Stimulated activated CD4-positive, alpha-beta T cell treated with anti-CD3 and anti-CD28 coated beads, Interleukin-2, amount 100 ng/mL, for 48 hours (primary cell): ENCODE data around the gene ZDHHC16.
A peak's percentile ranks its signal among the peaks of the same experiment; 100 is the strongest.
"Not testable (repeated sequence)": the region's sequence is repeated elsewhere in the genome, so short reads cannot be mapped to it uniquely, and the experiment has no call there.

ENCODE experiments used
- DNase-seq, 2 donors: peaks; one replicate each; pipeline ENCODE4 v3.0.0-alpha.2; 2020

ZDHHC16 gene

DNA sequence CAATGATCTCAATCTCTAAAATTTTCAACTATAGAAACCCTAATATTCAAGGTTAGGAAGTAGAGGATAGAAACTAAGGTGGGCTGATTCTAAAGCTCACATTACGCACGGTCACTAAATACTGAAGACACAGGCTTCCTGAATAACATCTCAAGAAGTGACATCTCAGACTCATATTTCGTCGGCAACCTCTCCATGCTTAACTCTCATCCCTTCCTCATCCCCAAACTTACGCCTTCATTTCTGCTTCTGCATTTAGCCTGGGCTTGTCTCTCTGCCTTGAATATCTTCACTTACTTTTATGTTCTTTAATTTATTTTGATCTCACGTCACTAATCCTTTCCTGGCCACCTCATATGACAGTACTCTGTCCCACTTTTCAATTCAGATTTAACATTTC is 10.8 kb upstream of the ZDHHC16 start:
- DNase-seq: no peak

DNA sequence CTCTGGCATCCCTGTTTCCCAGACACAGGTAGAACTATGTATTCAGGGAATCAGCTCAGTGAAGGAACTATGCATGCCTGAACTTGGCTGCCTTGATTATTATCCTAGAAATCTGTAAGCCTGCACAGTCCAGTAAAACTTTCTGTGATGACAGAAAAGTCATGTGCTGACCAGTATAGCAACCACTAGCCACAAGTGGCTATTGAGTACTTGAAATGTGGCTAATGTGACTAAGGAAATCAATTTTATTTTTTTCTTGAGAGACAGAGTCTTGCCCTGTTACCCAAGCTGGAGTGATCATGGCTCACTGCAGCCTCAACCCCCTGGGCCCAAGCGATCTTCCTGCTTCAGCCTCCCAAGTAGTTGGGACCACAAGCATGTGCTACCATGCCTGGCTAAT is 3.7 kb upstream of the ZDHHC16 start:
- DNase-seq: no peak

DNA sequence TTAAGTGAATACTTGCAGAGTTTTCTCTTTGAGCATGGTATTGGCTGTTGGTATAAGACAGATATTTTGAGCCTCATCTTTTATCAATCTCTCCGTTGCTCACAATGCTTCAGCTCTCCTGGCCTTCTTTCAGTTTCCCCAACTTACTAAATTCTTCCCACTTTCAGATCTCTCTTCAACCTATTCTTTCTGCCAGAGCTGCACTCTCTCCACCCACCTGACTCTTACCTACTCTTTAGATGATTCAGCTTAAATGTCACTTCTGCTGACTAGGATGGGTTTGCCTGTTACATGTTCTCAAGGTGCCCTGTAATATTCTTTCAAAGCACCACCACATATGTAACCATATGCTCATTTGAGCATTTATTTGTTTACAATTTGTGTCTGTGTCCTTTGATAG is 1.8 kb upstream of the ZDHHC16 start:
- no peak for DNase-seq

DNA sequence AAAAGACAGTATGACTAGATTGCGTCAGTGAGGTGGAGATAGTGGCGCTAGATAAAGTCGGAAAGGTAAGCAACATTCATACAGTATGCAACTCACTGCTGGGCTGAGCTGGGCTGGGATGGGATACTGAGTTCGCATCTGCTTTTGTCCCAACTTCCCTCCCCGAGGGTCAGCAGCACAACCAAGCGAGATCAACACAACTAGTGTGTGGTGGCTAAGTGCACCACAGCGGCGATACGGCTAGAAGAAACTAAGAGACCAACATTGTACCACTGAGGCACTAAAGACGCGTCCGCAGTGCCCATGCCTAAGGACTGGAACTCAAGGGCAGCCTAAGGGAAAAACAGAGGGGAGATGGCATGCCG is 636 bp upstream of the ZDHHC16 start:
- DNase-seq: no peak

GRCh38 chr10:97450828-97451227 is 4.9 kb downstream of the ZDHHC16 start:
- DNase-seq: no peak

- DNase-seq: no peak
Measured at GRCh38 chr10:97451605-97452004, 5.6 kb downstream of the ZDHHC16 start.

- DNase-seq: no peak
Measured at GRCh38 chr10:97452352-97452751, 6.4 kb downstream of the ZDHHC16 start.

DNA sequence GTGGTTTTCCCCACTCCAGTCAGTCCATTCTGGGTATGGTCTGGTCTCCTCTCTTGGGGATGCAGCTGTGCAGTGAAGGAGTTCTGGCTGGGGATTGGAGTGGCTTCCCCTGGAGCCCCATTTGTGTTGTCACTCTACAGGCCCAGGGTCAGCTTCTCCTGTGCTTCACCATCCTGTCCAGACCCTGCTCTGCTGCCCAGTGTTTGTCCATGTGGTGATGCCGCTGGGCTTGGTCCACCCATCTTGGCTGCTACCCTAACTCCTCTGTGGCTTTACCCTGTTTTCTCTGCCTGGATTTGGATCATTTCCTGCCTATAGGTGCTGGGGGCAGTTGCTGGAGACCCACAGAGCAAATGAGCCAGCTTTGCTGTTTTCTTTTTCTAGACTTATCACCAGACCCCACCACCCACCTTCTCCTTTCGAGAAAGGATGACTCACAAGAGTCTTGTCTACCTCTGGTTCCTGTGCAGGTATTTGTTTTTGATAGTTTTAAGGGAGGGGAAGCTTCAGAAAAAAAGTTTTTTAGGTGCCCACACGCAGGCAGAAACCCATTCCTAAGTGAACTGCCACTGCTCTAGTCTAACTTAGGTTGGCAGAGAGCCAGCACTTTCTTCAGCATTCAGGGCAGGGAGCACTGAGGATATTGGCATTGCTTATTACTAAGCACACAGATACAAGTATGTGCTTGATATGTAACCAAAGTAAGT is 8.5 kb downstream of the ZDHHC16 start:
- no peak for DNase-seq

DNA sequence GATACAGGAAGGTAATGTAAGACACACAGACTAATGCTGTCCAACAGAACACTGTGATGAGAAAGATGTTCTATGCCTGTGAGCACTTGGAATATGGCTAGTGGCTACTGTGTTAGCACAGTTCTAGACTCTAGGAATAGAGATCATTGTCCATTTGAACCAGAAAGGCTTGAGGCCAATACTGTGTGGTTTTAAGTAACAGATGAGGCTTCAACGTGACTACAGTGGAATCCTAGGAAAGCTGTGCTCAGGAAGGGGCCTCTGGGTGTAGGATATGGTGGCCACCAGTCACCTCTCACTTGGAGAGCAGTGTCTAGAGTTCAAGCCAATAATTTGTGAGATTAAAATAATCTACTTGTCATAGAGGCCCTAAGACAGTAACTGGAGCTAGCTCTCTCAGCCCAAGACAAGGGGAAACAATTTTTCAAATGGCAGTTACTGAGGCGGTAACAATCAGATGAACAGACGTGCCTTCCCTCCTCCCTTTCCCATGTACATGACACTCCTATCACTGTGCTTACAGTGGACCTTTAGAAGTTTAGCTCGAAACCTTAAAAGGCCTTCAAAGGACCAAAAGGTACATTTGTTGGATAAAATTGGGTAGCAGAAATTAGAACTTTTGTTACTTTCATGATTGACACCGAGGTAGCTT is 10.2 kb downstream of the ZDHHC16 start:
- DNase-seq: no peak

GRCh38 chr10:97456686-97457065 is 10.7 kb downstream of the ZDHHC16 start:
- DNase-seq: no peak

DNA sequence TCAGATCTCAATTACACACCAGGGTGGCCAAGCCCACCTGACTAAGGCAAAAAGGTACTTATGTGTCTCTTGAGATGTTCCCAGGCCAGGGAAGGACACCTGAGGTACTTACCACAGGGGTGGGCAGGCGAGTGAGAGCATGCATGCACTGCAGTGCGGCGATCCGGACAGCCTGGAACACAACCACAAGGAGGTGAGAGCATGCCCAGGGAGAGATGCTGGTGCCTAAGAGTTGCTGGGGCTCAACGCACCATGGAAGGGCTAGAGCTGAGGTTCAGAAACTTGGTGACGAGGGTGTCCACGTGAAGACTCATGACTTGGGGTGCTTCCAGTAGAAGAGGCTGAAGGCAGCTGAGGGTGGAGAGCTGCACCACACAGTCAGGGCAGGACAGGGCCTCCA is 13.1 kb downstream of the ZDHHC16 start:
- DNase-seq: no peak

DNA sequence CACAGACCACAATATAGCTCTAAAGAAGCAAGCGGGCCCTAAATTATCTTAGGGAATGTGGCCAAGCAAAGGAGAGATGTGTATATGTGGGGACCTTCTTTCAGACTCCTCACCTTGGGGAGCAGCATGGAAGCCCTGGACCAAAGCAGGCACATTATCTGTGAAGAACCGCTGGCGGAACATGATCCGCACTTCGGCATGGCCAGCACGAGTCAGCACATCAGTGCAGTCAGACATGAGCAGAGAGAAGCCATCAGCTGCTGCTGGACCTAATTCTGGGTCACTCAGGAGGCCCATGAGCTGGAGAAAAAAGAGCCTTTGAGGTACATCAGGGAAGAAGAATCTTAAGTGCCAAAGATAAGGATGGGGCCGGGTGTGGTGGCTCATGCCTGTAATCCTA is 14.0 kb downstream of the ZDHHC16 start:
- no peak for DNase-seq

DNA sequence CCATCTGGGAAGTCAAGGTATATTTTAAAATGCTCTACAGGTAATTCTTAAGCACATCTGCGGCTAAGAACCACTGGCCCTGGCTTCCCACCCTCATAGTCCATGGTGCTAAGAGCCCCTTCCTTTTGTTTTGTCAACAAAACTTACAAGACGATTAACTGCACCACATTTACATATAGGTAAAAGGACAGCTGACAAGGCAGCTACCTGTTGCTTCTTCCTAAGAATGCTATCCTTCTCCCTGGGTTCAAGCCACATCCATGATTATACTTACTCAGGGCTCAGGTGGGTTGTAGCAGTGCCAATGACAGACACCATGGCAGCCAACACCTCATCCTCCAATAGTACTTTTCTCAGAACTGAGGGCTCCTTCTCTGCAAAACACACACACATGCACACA is 16.3 kb downstream of the ZDHHC16 start:
- no peak for DNase-seq

DNA sequence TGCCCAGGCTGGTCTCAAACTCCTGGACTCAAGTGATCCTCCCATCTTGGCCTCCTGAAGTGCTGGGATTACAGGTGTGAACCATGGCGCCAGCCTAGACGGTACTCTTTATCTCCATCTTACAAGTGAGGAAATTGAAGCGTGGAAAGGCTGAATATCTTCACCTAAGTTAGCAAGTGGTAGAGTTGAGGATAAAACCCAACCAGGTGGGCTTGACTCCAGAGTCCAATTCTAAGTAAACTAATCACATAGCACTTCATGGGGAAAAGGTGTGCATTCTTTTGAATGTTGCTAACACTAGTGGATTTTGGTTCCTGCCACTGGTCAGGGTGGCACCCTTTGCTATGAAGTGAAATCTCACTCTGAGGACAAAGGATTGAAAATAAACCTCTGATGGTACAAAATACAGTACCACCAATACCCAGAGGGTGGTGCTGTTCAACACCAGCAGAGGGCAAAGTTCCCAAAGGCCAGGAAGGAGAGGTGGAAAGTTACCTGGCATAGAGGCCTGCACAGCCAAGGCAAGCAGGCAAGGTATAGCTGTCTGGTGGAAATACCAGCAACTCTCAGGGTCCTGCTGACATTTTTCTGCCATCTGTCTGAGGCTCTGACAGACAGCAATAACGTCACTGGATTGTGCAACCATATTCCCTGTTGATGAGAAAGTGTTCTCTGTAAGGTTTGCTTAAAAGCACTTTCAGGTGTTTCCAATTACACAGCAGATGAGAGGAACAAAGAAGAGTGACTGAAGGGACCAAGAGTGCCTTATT is 17.6 kb downstream of the ZDHHC16 start:
- peak; percentile 39 for DNase-seq

DNA sequence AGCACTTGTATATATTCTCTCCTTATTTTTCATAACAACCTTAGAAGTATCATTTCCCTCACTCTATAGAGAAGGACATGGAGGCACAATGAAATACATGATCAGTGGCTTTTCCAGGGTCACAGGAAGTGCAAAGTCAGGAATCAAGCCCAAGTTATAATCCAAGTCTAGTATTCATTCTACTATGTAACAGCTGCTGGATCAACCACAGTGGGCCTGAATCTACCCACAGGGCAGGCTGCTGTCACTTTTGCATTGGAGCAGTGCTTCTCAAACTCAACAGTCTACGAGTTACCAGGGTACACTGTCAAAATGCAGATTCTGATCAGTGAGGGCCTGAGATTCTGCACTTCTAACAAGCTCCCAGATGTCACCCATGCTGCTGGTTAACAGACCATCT is 18.3 kb downstream of the ZDHHC16 start:
- DNase-seq: no peak

DNA sequence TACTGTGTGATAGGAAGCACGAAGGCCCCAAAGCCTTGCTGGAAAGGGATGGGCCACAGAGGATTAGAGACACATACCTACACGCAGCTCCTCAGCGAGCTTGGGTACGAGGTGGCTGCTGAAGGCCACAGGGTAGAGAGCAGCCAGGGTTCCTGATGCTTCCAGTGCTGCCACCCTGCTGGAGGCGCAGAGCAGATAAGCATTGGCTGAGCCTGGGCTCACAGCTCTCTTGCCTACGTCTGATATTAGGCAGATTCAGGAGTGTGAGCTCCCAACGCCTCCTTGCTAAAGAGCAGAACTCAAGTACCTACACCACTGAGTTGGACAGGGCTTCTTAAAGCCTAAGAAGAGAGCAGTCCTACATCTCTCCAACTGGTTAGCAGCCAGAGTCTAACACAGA is 20.0 kb downstream of the ZDHHC16 start:
- no peak for DNase-seq

DNA sequence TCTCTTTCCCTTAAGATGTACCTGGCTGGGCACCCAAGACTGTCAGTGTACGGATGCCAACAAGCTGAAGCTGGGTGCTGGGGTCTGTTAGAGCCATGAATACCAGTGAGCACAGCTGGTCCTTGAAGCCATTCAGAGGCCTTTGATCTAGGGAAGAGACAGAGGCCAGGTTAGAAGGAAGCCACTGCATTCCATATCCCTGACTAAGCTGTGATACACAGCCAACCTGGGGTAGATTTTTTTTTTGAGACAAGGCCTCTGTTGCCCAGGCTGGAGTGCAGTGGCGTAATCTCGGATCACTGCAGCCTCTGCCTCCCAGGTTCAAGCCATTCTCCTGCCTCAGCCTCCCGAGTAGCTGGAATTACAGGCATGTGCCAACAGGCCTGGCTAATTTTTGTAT is 20.8 kb downstream of the ZDHHC16 start:
- DNase-seq: no peak

- DNase-seq: no peak
Measured at GRCh38 chr10:97468162-97468561, 22.2 kb downstream of the ZDHHC16 start.

DNA sequence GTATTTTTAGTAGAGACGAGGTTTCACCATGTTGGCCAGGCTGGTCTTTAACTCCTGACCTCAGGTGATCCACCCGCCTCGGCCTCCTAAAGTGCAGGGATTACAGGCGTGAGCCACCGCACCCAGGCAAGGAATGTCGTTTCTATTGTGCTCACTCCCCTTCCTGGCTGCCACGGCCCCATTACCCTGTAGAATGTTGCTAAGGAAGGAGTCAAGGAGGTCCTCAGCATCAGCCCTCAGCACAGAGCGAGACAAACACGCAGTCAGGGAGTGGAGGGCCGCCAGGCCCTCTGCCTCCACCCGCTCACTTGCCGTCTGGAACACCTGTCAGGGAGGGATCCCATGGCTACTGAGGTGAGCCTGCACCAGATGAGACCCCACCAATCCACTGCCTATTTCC is 22.8 kb downstream of the ZDHHC16 start:
- DNase-seq: not testable (repeated sequence)

DNA sequence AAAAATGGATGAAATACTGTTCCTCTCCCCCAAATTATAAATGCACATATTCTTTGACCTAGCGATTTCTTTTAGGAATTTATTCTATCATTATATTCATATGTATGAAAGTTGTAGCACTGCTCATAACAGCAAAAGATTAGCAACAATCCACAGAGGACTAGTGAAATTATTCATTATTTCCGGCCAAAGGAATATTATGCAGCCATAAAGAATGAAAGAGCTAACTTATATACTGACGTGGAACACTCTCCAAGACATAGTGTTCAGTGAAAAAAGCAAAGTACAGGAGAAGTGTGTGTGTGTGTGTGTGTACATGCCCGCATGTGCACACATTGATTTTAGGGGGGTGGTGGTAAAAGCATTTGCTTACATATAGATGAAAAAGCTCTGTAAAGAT is 28.9 kb downstream of the ZDHHC16 start:
- DNase-seq: no peak

- DNase-seq: no peak
Measured at GRCh38 chr10:97475936-97476594, 30.1 kb downstream of the ZDHHC16 start.

DNA sequence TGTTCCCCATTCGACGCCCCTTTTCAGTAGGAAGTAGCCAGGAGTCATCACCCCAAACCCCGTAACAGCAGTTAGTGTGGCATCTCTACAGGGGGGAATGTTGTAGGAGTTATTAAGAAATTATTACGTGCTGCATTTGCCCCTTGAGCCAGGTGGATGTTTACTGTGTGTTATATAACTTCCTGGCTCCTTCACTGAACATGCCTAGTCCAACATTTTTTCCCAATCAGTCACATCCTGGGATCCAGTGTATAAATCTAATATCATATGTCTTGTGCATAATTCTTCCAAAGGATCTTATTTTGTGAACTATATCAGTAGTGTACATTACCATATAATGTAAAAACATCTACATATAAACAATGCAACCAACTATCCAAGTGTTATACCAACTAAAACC is 33.4 kb downstream of the ZDHHC16 start:
- not testable (repeated sequence) for DNase-seq

- no peak for DNase-seq
Measured at GRCh38 chr10:97479939-97480338, 34.0 kb downstream of the ZDHHC16 start.

GRCh38 chr10:97481071-97481470 is 35.1 kb downstream of the ZDHHC16 start:
- DNase-seq: no peak
